ENCODE data around the gene KDELR1.

GRCh38 chr19:48367855-48368254 lies 23.5 kb downstream of the KDELR1 start:
- TF ChIP-seq CTCF (IDR thresholded peaks at IDR 0.05) (no peak), POLR2AphosphoS5 (IDR thresholded peaks at IDR 0.05; ENCODE audit: low read depth, low read length) (no peak), SIN3A (IDR thresholded peaks at IDR 0.05; ENCODE audit: borderline replicate concordance, insufficient read depth, low read depth, low read length) (no peak), REST (IDR thresholded peaks at IDR 0.05; ENCODE audit: insufficient read depth in 1 of 2, low read depth in 2 of 2, low read length in 1 of 2) (no peak), TCF7L2 (IDR thresholded peaks at IDR 0.05; ENCODE audit: low read depth, low read length) (no peak)

Measured in Panc1 (cell line).